K562 (cell line): ENCODE measurements around the gene FAM20C. TPM values are rescaled to one million over a fixed set of nuclear protein-coding genes. Genes with fewer than 3 reads are reported as not detected.

ENCODE experiments used
- ATAC-seq: fragments of 200-7000 bp; cut with Tn5 transposase; 3 replicates; pipeline ENCODE4 v1.9.1; 2020; ENCODE audit warnings: moderate library complexity
- BruUV-seq: library from RNA; stranded (reverse); fragments of 400-500 nt; replicated peaks from 2 replicates; lab custom pipeline; 2021; lab: Mats Ljungman, UMichigan
- CTCF ChIA-PET: fragments of 300-600 bp; formaldehyde crosslinking; extraction: SDS; loops from one replicate; lab custom pipeline; 2021; ENCODE audit warnings: low intra/inter-chr PET ratio; lab: Yijun Ruan, JAX
- POLR2A ChIA-PET: fragments of 300-600, 350-650 bp; sonication (Branson Sonifier 250); formaldehyde crosslinking; extraction: SDS; loops from one replicate; lab custom pipeline; 2021; ENCODE audit warnings: antibody characterized with exemption, inconsistent platforms; lab: Yijun Ruan, JAX
- DNase-seq, 4 experiments: peaks; one replicate each; pipeline versions ENCODE4 v3.0.0 to v3.0.0-alpha.2; 2011 to 2018; ENCODE audit warnings: low spot score in 3 of 4, mixed read lengths in 3 of 4; ENCODE audit errors: extremely low read depth in 1 of 4
- FAIRE-seq: peaks from 2 replicates; lab custom pipeline; 2011; peaks lifted over from hg19 to GRCh38; lab: Jason Lieb, UNC
- H2AFZ ChIP-seq: 2 replicates; pipeline ENCODE4 v1.6.0; 2011; ENCODE audit warnings: low read depth, low read length, control low read depth, inconsistent platforms
- H3K27ac ChIP-seq: fragments of 200-600 bp; 3 replicates; pipeline ENCODE4 v1.8.0; 2011; ENCODE audit warnings: low read depth, mild to moderate bottlenecking, control low read depth, inconsistent platforms, low read length, moderate library complexity, mixed read lengths; ENCODE audit errors: extremely low read depth
- H3K27me3 ChIP-seq, 2 experiments: fragments of 300-600 bp in 1 of 2; 2 replicates in 1 of 2; 3 replicates in 1 of 2; pipeline versions ENCODE4 v1.6.0 to v1.8.0; 2011; ENCODE audit warnings: inconsistent platforms in 2 of 2, low read length in 2 of 2, mild to moderate bottlenecking in 1 of 2, mixed read lengths in 1 of 2, moderate library complexity in 1 of 2; ENCODE audit not compliant: control insufficient read depth in 2 of 2, insufficient read depth in 2 of 2
- H3K36me3 ChIP-seq: fragments of 300-600 bp; 3 replicates; pipeline ENCODE4 v1.8.0; 2011; ENCODE audit warnings: mild to moderate bottlenecking, low read length, inconsistent platforms; ENCODE audit not compliant: control insufficient read depth, insufficient read depth
- H3K4me1 ChIP-seq, 2 experiments: fragments of 200-600 bp in 1 of 2; replicated peaks in 1 of 2; 2 replicates in 1 of 2; 3 replicates in 1 of 2; pipeline versions ENCODE4 v1.5.1 to v1.8.0; 2011; ENCODE audit warnings: inconsistent platforms in 2 of 2, low read length in 2 of 2, mild to moderate bottlenecking in 1 of 2, mixed read lengths in 1 of 2, moderate library complexity in 1 of 2; ENCODE audit not compliant: control insufficient read depth in 2 of 2, insufficient read depth in 2 of 2
- H3K4me2 ChIP-seq: 2 replicates; pipeline ENCODE4 v1.6.1; 2011; ENCODE audit warnings: low read length, control low read depth, inconsistent platforms, mixed read lengths; ENCODE audit not compliant: insufficient read depth
- H3K4me3 ChIP-seq: fragments of 200-600 bp; sonication (generic), shearing (Covaris generic); 2 replicates; pipeline ENCODE4 v1.5.1; 2016; ENCODE audit warnings: control low read depth, inconsistent platforms
- H3K79me2 ChIP-seq: fragments of 200-600 bp; 3 replicates; pipeline ENCODE4 v1.8.0; 2011; ENCODE audit warnings: low read length, inconsistent platforms; ENCODE audit not compliant: control insufficient read depth, insufficient read depth
- H3K9ac ChIP-seq, 2 experiments: 2 replicates each; pipeline versions ENCODE4 v1.6.0 to v1.6.1; 2011; ENCODE audit warnings: low read depth in 2 of 2, low read length in 2 of 2, control low read depth in 1 of 2, inconsistent platforms in 1 of 2, mild to moderate bottlenecking in 1 of 2, mixed read lengths in 1 of 2; ENCODE audit not compliant: insufficient read depth in 1 of 2
- H3K9me1 ChIP-seq: one replicate; pipeline ENCODE4 v1.6.0; 2011; ENCODE audit warnings: inconsistent platforms, mild to moderate bottlenecking, low read length, moderate library complexity; ENCODE audit not compliant: control insufficient read depth, insufficient read depth
- H3K9me3 ChIP-seq: replicated peaks from 2 replicates; pipeline ENCODE4 v1.5.1; 2011; ENCODE audit warnings: low read depth, low read length, inconsistent platforms; ENCODE audit not compliant: control insufficient read depth, insufficient read depth
- H4K20me1 ChIP-seq: replicated peaks from 2 replicates; pipeline ENCODE4 v1.6.1; 2011; ENCODE audit warnings: low read length, inconsistent platforms, mixed read lengths; ENCODE audit not compliant: control insufficient read depth, insufficient read depth
- C11orf30 ChIP-seq: fragments of 450-650 bp; IDR thresholded peaks from 2 replicates; pipeline ENCODE4 v1.6.1; 2016; ENCODE audit warnings: low read depth, mild to moderate bottlenecking
- CBFA2T3 ChIP-seq: fragments of 450-650 bp; IDR thresholded peaks from 2 replicates; pipeline ENCODE4 v1.6.1; 2017
- DLX4 ChIP-seq: fragments of 250-450 bp; sonication (Bioruptor Pico); IDR thresholded peaks from 2 replicates; pipeline ENCODE4 v1.6.1; 2021; ENCODE audit warnings: mild to moderate bottlenecking
- ETV5 ChIP-seq: sonication (generic); formaldehyde crosslinking; IDR thresholded peaks from 2 replicates; pipeline ENCODE4 v1.4.0; 2020; ENCODE audit warnings: low read depth, mild to moderate bottlenecking, missing genetic modification reagents
- FOXP1 ChIP-seq: sonication (generic); formaldehyde crosslinking; IDR thresholded peaks from 2 replicates; pipeline ENCODE4 v1.8.0; 2022; ENCODE audit warnings: mild to moderate bottlenecking, missing genetic modification reagents
- GATA2 ChIP-seq: sonication (generic); formaldehyde crosslinking; IDR thresholded peaks from 2 replicates; pipeline ENCODE4 v1.4.0; 2020; ENCODE audit warnings: mild to moderate bottlenecking, missing genetic modification reagents
- KAT8 ChIP-seq: fragments of 450-650 bp; IDR thresholded peaks from 2 replicates; pipeline ENCODE4 v1.6.1; 2016; ENCODE audit warnings: low read depth, mild to moderate bottlenecking
- MECOM ChIP-seq: fragments of 250-450 bp; sonication (Bioruptor Pico); IDR thresholded peaks from 2 replicates; pipeline ENCODE4 v1.8.0; 2022; ENCODE audit warnings: inconsistent platforms
- RFX5 ChIP-seq: IDR thresholded peaks from 2 replicates; pipeline ENCODE4 v1.6.1; 2011; ENCODE audit warnings: low read depth, mild to moderate bottlenecking, improper control_type of control experiment, low read length
- SMARCA5 ChIP-seq: fragments of 450-650 bp; IDR thresholded peaks from 2 replicates; pipeline ENCODE4 v1.6.1; 2016
- SRSF9 ChIP-seq: fragments of 200-400 bp; formaldehyde crosslinking; IDR thresholded peaks from 2 replicates; pipeline ENCODE4 v1.6.1; 2017; ENCODE audit warnings: low read depth, low read length, borderline replicate concordance
- TCF7 ChIP-seq: sonication (generic); IDR thresholded peaks from 2 replicates; pipeline ENCODE4 v1.6.1; 2016; ENCODE audit warnings: antibody characterized with exemption, borderline replicate concordance
- TCFL5 ChIP-seq: fragments of 250-450 bp; sonication (Bioruptor Pico); conservative IDR thresholded peaks from 2 replicates; pipeline ENCODE4 v1.6.1; 2021; ENCODE audit warnings: mild to moderate bottlenecking, moderate library complexity, matching md5 sums
- ZNF395 ChIP-seq: fragments of 200-800 bp; sonication (Bioruptor generic); IDR thresholded peaks from 2 replicates; pipeline ENCODE4 v1.6.1; 2017; ENCODE audit warnings: missing genetic modification characterization, missing compliant biosample characterization
- ZNF695 ChIP-seq: fragments of 450-650 bp; formaldehyde crosslinking; IDR thresholded peaks from 2 replicates; pipeline ENCODE4 v1.4.0; 2020; ENCODE audit warnings: mild to moderate bottlenecking, moderate library complexity
- WGBS: fragments of 100-300 bp; shearing (Covaris generic); methylation state at CpG from one replicate; pipeline ENCODE4 v1.1.6; 2016; ENCODE audit warnings: low coverage, mixed read lengths; ENCODE audit not compliant: insufficient coverage; ENCODE audit errors: missing lambda C conversion rate; 5-methylcytosine and 5-hydroxymethylcytosine counted together
- in situ Hi-C: fragments of 300-500 bp; cut with MboI; formaldehyde crosslinking; loops from 4 replicates; pipeline ENCODE4 v1.15.0; 2018; ENCODE audit warnings: inconsistent platforms, mixed read lengths
- intact Hi-C: fragments of 100-400 bp; cut with micrococcal nuclease; formaldehyde crosslinking; loops from 2 replicates; pipeline ENCODE4 v1.14.2; 2022
- polyA plus RNA-seq, 8 experiments: library from polyadenylated mRNA; depleted of rRNA in 4 of 8; stranded (reverse) in 5 of 8; unstranded in 3 of 8; fragments of >200 nt; fragmentation: Nextera tagmentation in 2 of 8; fragmentation: Illumina TruSeq in 1 of 8; extraction: Ambion mirVana in 2 of 8; extraction: Trizol in 1 of 8; gene quantifications; 2 replicates each; pipeline versions ENCODE4 v1.2.1 to v1.2.3, GENCODE V29; 2011 to 2014; ENCODE audit warnings: inconsistent platforms in 1 of 8, missing spikeins in 1 of 8
- total RNA-seq, 7 experiments: library from RNA; depleted of rRNA in 6 of 7; stranded (reverse); fragments of >200 nt in 6 of 7; fragmentation: Illumina TruSeq in 2 of 7; extraction: Trizol in 2 of 7; gene quantifications; 2 replicates each; pipeline versions ENCODE4 v1.2.1 to v1.2.3, GENCODE V29; 2011 to 2021; ENCODE audit warnings: low replicate concordance in 1 of 7

The FAM20C gene
- total and polyA plus RNA-seq, 9 of the 15 experiments (the other 6 are each of a cell fraction or from before 2014, with no cell fraction given) = 0.09 TPM; not detected in 8

GRCh38 chr7:289209-289755 is 96.9 kb downstream of the FAM20C start:
- no peak overlapping the region for H3K4me2 ChIP-seq
- H3K4me1 ChIP-seq = peaks cover 0 to 8% of the 10 kb centered on the region in 2 experiments; a peak in 2 of 5 replicates
- H3K36me3 ChIP-seq = no peaks in the 10 kb centered on the region
- H3K27me3 ChIP-seq = peaks cover 55 to 92% of the 10 kb centered on the region in 2 experiments
- no peak for ATAC-seq
- TF ChIP-seq CBFA2T3 = no peak
- no peak for TF ChIP-seq KAT8
- no peak for TF ChIP-seq FOXP1 (CRISPR knock-in tag)
- TF ChIP-seq ZNF695 (CRISPR knock-in tag) = no peak
- TF ChIP-seq TCF7 = no peak
- no peak for TF ChIP-seq GATA2 (CRISPR knock-in tag)
- TF ChIP-seq ZNF395 = no peak
- TF ChIP-seq ETV5 (CRISPR knock-in tag) = no peak
- no peak for TF ChIP-seq SMARCA5
- no peak for TF ChIP-seq DLX4 (CRISPR knock-in tag)
- no peak for TF ChIP-seq MECOM (CRISPR knock-in tag)
- no peak for TF ChIP-seq SRSF9
- TF ChIP-seq RFX5 = no peak
- TF ChIP-seq C11orf30 = no peak
- no peak for TF ChIP-seq TCFL5 (CRISPR knock-in tag)
- in situ Hi-C loops = no loop called here
- no peak for DNase-seq
- no peaks in the 10 kb centered on the region for H3K9me1 ChIP-seq
- 31% methylated on average over 32 of the region's 46 CpGs for WGBS
- H3K4me3 ChIP-seq = no peak overlapping the region
- no peak overlapping the region for H2AFZ ChIP-seq
- H3K27ac ChIP-seq = no peak overlapping the region
- no peaks in the 10 kb centered on the region for H3K79me2 ChIP-seq
- POLR2A ChIA-PET = no interaction called here
- intact Hi-C loops = no loop called here
- no peak for FAIRE-seq
- no peaks in the 10 kb centered on the region for H3K9me3 ChIP-seq
- no peak overlapping the region for H3K9ac ChIP-seq
- BruUV-seq = no TSS peak
- no peaks in the 10 kb centered on the region for H4K20me1 ChIP-seq
- CTCF ChIA-PET = no interaction called here
